Endothelial cell of umbilical vein (primary cell): ENCODE results near the gene HIVEP3. TPM values are rescaled to one million over a fixed set of nuclear protein-coding genes. Genes with fewer than 3 reads are reported as not detected.

Experiments used
- BruUV-seq: library from RNA; stranded (reverse); fragments of 400-500 nt; replicated peaks from 2 replicates; lab custom pipeline; 2021; lab: Mats Ljungman, UMichigan
- CTCF ChIA-PET: fragments of 300-600, 350-600 bp; sonication (Branson Sonifier 250); formaldehyde crosslinking; loops from one replicate; lab custom pipeline; 2021; ENCODE audit warnings: antibody characterized with exemption, inconsistent platforms; lab: Charles Lee
- POLR2A ChIA-PET: fragments of 300-600, 350-600 bp; sonication (Branson Sonifier 250); formaldehyde crosslinking; loops from one replicate; lab custom pipeline; 2021; ENCODE audit warnings: antibody characterized with exemption, inconsistent platforms; lab: Charles Lee
- DNase-seq: peaks from one replicate; pipeline ENCODE4 v3.0.0-alpha.2; 2011; ENCODE audit warnings: low read depth, low spot score
- FAIRE-seq: peaks from 2 replicates; lab custom pipeline; 2011; peaks lifted over from hg19 to GRCh38; lab: Jason Lieb, UNC
- H2AFZ ChIP-seq: 2 replicates; pipeline ENCODE4 v1.6.0; 2012; ENCODE audit warnings: low read depth, low read length, control low read depth, inconsistent platforms
- H3K27ac ChIP-seq: 2 replicates; pipeline ENCODE4 v1.5.1; 2011; ENCODE audit warnings: low read depth, mild to moderate bottlenecking, control low read depth, low read length, moderate library complexity; ENCODE audit not compliant: insufficient read depth
- H3K27me3 ChIP-seq, 2 experiments: 2 replicates each; pipeline versions ENCODE4 v1.6.0 to v1.6.1; 2011; ENCODE audit warnings: low read length in 2 of 2, mixed read lengths in 1 of 2; ENCODE audit not compliant: control insufficient read depth in 2 of 2, insufficient read depth in 2 of 2
- H3K36me3 ChIP-seq, 2 experiments: 2 replicates in 1 of 2; 3 replicates in 1 of 2; pipeline ENCODE4 v1.5.1; 2011; ENCODE audit warnings: low read length in 2 of 2, mild to moderate bottlenecking in 1 of 2, moderate library complexity in 1 of 2; ENCODE audit not compliant: control insufficient read depth in 2 of 2, insufficient read depth in 2 of 2; ENCODE audit errors: extremely low read depth in 1 of 2
- H3K4me1 ChIP-seq: 3 replicates; pipeline ENCODE4 v1.5.1; 2011; ENCODE audit warnings: mild to moderate bottlenecking, low read length; ENCODE audit not compliant: control insufficient read depth, insufficient read depth; ENCODE audit errors: extremely low read depth
- H3K4me2 ChIP-seq: 2 replicates; pipeline ENCODE4 v1.6.1; 2011; ENCODE audit warnings: low read length, control low read depth, mixed read lengths; ENCODE audit not compliant: insufficient read depth
- H3K4me3 ChIP-seq, 3 experiments: fragments of 200-600 bp in 1 of 3; sonication (generic), shearing (Covaris generic) in 1 of 3; replicated peaks in 1 of 3; 2 replicates each; pipeline ENCODE4 v1.5.1; 2011 to 2016; ENCODE audit warnings: control low read depth in 3 of 3, low read length in 3 of 3, mild to moderate bottlenecking in 2 of 3, inconsistent platforms in 1 of 3, low read depth in 1 of 3, moderate library complexity in 1 of 3; ENCODE audit not compliant: insufficient read depth in 1 of 3
- H3K79me2 ChIP-seq: 2 replicates; pipeline ENCODE4 v1.6.0; 2012; ENCODE audit warnings: low read length, inconsistent platforms; ENCODE audit not compliant: control insufficient read depth, insufficient read depth
- H3K9ac ChIP-seq: replicated peaks from 2 replicates; pipeline ENCODE3; 2011; ENCODE audit warnings: low read length, control low read depth; ENCODE audit not compliant: insufficient read depth; ENCODE audit errors: extremely low read depth
- H3K9me1 ChIP-seq: replicated peaks from 3 replicates; pipeline ENCODE4 v1.6.0; 2011; ENCODE audit warnings: mild to moderate bottlenecking, low read length; ENCODE audit not compliant: control insufficient read depth, insufficient read depth; ENCODE audit errors: extremely low read depth
- H3K9me3 ChIP-seq: replicated peaks from 2 replicates; pipeline ENCODE4 v1.5.1; 2012; ENCODE audit warnings: low read length, inconsistent platforms; ENCODE audit not compliant: control insufficient read depth, insufficient read depth
- H4K20me1 ChIP-seq: replicated peaks from 2 replicates; pipeline ENCODE3; 2011; ENCODE audit warnings: mild to moderate bottlenecking, low read length; ENCODE audit not compliant: control insufficient read depth, insufficient read depth; ENCODE audit errors: extremely low read depth
- FOS ChIP-seq: IDR thresholded peaks from 2 replicates; pipeline ENCODE4 v1.6.1; 2011; ENCODE audit warnings: mild to moderate bottlenecking, low read length, moderate library complexity, borderline replicate concordance; ENCODE audit not compliant: insufficient read depth
- GATA2 ChIP-seq: IDR thresholded peaks from 2 replicates; pipeline ENCODE4 v1.7.0; 2011; ENCODE audit warnings: low read depth, mild to moderate bottlenecking, moderate library complexity, mixed read lengths, low read length; ENCODE audit not compliant: insufficient read length, insufficient read depth
- MAX ChIP-seq: IDR thresholded peaks from 2 replicates; pipeline ENCODE4 v1.6.1; 2011; ENCODE audit not compliant: insufficient read depth, insufficient read length
- MYC ChIP-seq: IDR thresholded peaks from one replicate; pipeline ENCODE4 v1.6.1; 2011; ENCODE audit warnings: mild to moderate bottlenecking, low read depth, low read length
- POLR2AphosphoS5 ChIP-seq: IDR thresholded peaks from 2 replicates; pipeline ENCODE4 v1.6.1; 2012; ENCODE audit warnings: low read depth, mild to moderate bottlenecking, control low read depth, low read length, moderate library complexity; ENCODE audit not compliant: insufficient read depth
- dilution Hi-C: fragments of 300-500 bp; cut with MboI; formaldehyde crosslinking; loops from one replicate; pipeline ENCODE4 v1.15.0; 2019; ENCODE audit warnings: low sequenced_read_pairs; ENCODE audit not compliant: extremely low pct_ligation_motif_present
- intact Hi-C: fragments of 100-400 bp; cut with micrococcal nuclease; formaldehyde crosslinking; loops from one replicate; pipeline ENCODE4 v1.10.0; 2022
- polyA plus RNA-seq, 4 experiments: library from polyadenylated mRNA; depleted of rRNA in 3 of 4; stranded (reverse) in 3 of 4; unstranded in 1 of 4; fragments of >200 nt; gene quantifications; 2 replicates each; pipeline versions ENCODE4 v1.2.1 to v1.2.3, GENCODE V29; 2011 to 2012; ENCODE audit warnings: missing spikeins in 1 of 4
- total RNA-seq: library from RNA; stranded (reverse); gene quantifications from 2 replicates; pipeline ENCODE4 v1.2.3, GENCODE V29; 2021

Gene HIVEP3
- total and polyA plus RNA-seq, 2 donors (not counting 3 experiments of a cell fraction or from before 2014, with no cell fraction given): 3.4 to 4.0 TPM

- Histone ChIP-seq H3K9me1 (no peaks in the 10 kb centered on the region), H3K9ac (no peak overlapping the region), H3K36me3 (no peaks in the 10 kb centered on the region), H3K4me3 (no peak overlapping the region), H3K27ac (no peak overlapping the region), H3K79me2 (no peaks in the 10 kb centered on the region), H3K4me2 (no peak overlapping the region), H4K20me1 (no peaks in the 10 kb centered on the region), H3K27me3 (no peaks in the 10 kb centered on the region), H2AFZ (no peak overlapping the region), H3K9me3 (no peaks in the 10 kb centered on the region), H3K4me1 (no peaks in the 10 kb centered on the region)
- ChIA-PET POLR2A (no interaction called here), CTCF (interaction anchor here (1.0 to 1.3 kb wide), 3 partner anchors 9 to 469 kb away, joined by 3 read pairs; no protein-coding TSS in a partner anchor)
- BruUV-seq: no TSS peak
- dilution Hi-C loops (no loop called here), intact Hi-C loops (no loop called here)
- FAIRE-seq (no peak), DNase-seq (no peak)
- TF ChIP-seq GATA2 (no peak), FOS (no peak), POLR2AphosphoS5 (no peak), MYC (no peak), MAX (no peak)
Observed at GRCh38 chr1:41704196-41704595, 214.5 kb downstream of the HIVEP3 start.

- dilution Hi-C loops: no loop called here
- intact Hi-C loops: no loop called here
- POLR2A ChIA-PET: no interaction called here
- Histone ChIP-seq H3K4me2 (no peak overlapping the region), H3K27ac (no peak overlapping the region), H3K9ac (no peak overlapping the region), H3K9me3 (no peaks in the 10 kb centered on the region), H3K9me1 (no peaks in the 10 kb centered on the region), H3K4me1 (no peaks in the 10 kb centered on the region), H3K27me3 (no peaks in the 10 kb centered on the region), H2AFZ (no peak overlapping the region), H3K36me3 (no peaks in the 10 kb centered on the region), H3K4me3 (no peak overlapping the region), H4K20me1 (no peaks in the 10 kb centered on the region), H3K79me2 (no peaks in the 10 kb centered on the region)
- DNase-seq (no peak), FAIRE-seq (no peak)
- TF ChIP-seq MYC: no peak
- CTCF ChIA-PET: no interaction called here
- no TSS peak for BruUV-seq
Observed at GRCh38 chr1:41702771-41703170, 216.0 kb downstream of the HIVEP3 start.
